Activated naive CD8-positive, alpha-beta T cell treated with anti-CD3 and anti-CD28 coated beads for 36 hours (primary cell): ENCODE data around the gene MICAL3. TPM values are rescaled to one million over a fixed set of nuclear protein-coding genes. Genes with fewer than 3 reads are reported as not detected.

Experiments
- DNase-seq: peaks from one replicate; pipeline ENCODE4 v3.0.0; 2021
- H3K27ac Mint-ChIP-seq: one replicate; pipeline ENCODE4 v1.8.0; 2022; ENCODE audit warnings: mild to moderate bottlenecking, moderate library complexity, mixed read lengths
- H3K27me3 Mint-ChIP-seq: one replicate; pipeline ENCODE4 v1.8.0; 2022; ENCODE audit warnings: mild to moderate bottlenecking, mixed read lengths
- H3K36me3 Mint-ChIP-seq: one replicate; pipeline ENCODE4 v1.8.0; 2021; ENCODE audit warnings: mild to moderate bottlenecking, mixed read lengths
- H3K4me1 Mint-ChIP-seq: one replicate; pipeline ENCODE4 v1.8.0; 2021; ENCODE audit warnings: mixed read lengths
- H3K4me3 Mint-ChIP-seq: one replicate; pipeline ENCODE4 v1.8.0; 2022; ENCODE audit warnings: mild to moderate bottlenecking, moderate library complexity, mixed read lengths
- H3K9me3 Mint-ChIP-seq: one replicate; pipeline ENCODE4 v1.8.0; 2022; ENCODE audit warnings: mixed read lengths
- total RNA-seq, 2 experiments: library from RNA; stranded (reverse); gene quantifications; one replicate each; pipeline ENCODE4 v1.2.3, GENCODE V29; 2021

Gene MICAL3
- total RNA-seq, 2 experiments from 2014 or later = 36.6 to 41.3 TPM

- DNase-seq = no peak
- Mint-ChIP-seq H3K9me3 (no peaks in the 10 kb centered on the region), H3K4me3 (no peak overlapping the region), H3K36me3 (peaks cover 5% of the 10 kb centered on the region), H3K4me1 (peaks cover 6% of the 10 kb centered on the region), H3K27me3 (no peaks in the 10 kb centered on the region), H3K27ac (no peak overlapping the region)
Measured at GRCh38 chr22:17810570-17811116, 213.7 kb downstream of the MICAL3 start.

DNA sequence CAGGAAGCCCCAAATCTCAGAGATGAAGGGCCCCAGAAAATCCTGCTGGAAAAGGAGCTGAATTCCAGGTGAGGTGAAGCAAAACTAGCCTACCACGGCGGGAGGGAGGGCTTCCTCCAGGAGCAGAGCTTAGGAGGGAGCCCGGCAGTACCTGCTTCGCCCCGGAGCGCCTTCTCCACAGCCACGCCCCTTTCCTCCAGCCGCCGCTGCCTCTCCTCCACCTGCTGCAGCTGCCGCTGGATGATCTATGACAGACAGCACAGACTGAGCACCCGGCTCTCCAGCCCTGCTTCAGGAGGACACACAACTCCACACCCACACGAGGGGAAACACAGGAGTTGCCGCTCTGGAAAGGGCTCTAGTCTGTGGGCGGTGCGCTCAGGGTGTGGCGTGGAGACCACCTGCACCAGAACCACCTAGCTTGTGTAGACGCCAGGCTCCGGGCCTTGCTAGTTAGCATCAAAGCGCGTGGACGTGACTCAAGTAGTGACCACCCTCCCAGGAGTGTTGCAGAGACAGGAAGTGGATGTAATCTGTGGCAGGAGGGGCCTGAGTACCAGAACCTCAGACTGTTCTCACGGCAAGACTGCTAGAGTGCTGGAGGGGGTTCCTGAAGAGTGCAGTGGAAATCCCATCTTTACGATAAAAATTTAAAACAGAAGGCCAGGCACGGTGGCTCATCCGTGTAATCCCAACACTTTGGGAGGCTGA lies 215.5 kb downstream of the MICAL3 start:
- no peaks in the 10 kb centered on the region for H3K9me3 Mint-ChIP-seq

DNA sequence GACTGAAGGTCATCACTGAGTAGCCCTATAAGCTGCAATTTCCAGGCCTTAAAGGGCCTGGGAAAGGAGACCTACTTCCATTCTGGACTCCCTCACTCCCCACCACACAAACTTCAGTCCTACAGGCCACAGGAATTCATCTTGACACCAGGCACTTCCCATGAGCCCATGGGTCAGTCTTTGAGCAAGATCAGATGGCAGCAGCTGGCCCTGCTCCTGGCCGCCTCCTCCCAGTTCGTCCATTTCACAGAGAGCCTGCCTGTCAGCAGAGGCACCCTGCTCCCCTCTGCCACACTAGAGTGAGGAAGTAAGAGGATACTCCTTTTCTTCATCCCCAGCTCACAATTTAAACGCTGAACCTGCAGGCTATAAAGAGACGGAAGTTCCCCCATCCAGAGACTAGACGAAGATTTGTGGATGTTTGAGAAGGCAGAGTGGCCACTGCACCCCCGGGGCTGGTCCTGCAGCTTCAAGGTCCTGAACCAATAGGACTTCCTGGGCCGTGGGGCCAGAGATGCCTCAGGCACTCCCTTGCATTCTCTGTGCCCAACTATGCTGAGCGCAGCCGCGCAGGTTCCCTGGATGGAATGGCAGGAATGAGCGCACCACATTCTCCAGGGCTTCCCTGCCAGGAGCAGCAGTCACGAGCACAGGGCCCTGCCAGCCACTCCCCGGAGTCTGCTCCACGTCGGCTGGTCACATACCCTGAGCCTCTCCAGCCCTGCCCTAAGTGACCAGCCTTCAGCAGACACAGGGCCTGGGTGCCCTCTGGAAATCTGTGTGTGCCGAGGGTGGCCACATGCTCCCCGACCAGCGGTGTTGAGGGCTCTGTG lies 216.6 kb downstream of the MICAL3 start:
- Mint-ChIP-seq H3K27me3 (no peaks in the 10 kb centered on the region), H3K4me3 (no peak overlapping the region), H3K4me1 (no peaks in the 10 kb centered on the region), H3K36me3 (no peaks in the 10 kb centered on the region), H3K27ac (no peak overlapping the region), H3K9me3 (no peaks in the 10 kb centered on the region)
- DNase-seq = no peak

More for the DNA sequence above, 215.5 kb downstream of the MICAL3 start:
- Mint-ChIP-seq H3K4me1 (no peaks in the 10 kb centered on the region), H3K4me3 (no peak overlapping the region), H3K36me3 (no peaks in the 10 kb centered on the region), H3K27me3 (no peaks in the 10 kb centered on the region), H3K27ac (no peak overlapping the region)
- DNase-seq = no peak

DNA sequence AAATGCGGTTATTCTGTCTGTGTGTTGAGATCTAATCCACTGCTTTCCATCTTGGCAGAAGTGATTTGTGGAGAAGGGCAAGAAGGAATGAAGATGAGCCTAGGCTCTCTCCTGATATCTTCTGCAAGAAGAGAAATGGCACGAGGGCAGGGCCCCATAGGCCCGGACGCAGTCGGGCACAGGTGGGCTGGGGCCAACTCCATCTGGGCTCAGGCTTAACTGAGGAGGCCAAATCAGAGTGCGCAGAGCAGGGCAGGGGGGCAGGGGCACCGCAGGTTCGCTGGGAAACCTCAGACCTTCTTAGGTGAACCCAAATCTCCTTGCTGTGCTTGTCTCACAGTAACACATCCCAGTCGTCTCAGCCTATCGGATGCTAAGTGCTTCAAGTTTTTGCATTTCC lies 217.3 kb downstream of the MICAL3 start:
- Mint-ChIP-seq H3K27ac (no peak overlapping the region), H3K27me3 (no peaks in the 10 kb centered on the region), H3K4me1 (no peaks in the 10 kb centered on the region), H3K36me3 (no peaks in the 10 kb centered on the region), H3K4me3 (no peak overlapping the region), H3K9me3 (no peaks in the 10 kb centered on the region)
- no peak for DNase-seq

GRCh38 chr22:17806437-17806836 lies 217.9 kb downstream of the MICAL3 start:
- no peak for DNase-seq
- Mint-ChIP-seq H3K4me1 (no peaks in the 10 kb centered on the region), H3K4me3 (no peak overlapping the region), H3K27ac (no peak overlapping the region), H3K36me3 (no peaks in the 10 kb centered on the region), H3K9me3 (no peaks in the 10 kb centered on the region), H3K27me3 (no peaks in the 10 kb centered on the region)

DNA sequence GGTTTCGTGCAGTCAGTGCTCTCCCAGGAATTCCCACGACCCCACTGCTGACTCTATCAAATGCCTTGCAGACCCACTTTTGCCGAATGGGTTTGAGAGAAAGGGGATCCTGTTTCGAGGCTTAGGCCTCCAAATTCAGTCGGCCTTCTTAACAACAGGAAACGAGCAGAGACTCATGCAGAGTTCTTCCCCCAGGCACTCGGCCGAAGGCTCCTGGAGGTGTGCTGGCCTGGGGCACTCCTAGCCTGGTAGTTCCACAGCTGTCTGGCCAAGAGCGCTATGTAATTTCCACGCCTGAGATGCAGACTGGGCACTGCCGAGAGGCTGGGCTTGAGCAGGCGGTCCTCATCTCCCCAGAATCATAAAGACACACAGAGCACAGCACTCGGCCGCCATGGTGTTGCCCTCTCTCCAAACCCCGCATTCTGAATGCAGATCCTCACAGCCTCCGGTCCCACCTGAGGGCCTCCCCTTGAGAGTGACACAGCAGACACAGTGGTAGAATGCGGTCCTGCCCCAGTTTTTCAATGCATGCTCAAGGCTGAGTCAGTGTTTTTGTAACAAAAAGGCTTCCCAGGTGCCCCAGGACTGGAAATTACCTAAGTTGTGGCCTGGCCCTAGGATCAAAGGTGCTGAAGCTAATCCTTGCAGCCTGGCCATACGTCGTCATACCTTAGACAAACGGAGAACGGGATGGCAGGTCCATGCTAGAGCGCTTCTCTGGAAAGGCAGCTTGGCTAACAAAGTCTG lies 219.9 kb downstream of the MICAL3 start:
- Mint-ChIP-seq H3K36me3 (no peaks in the 10 kb centered on the region), H3K4me3 (no peak overlapping the region), H3K9me3 (no peaks in the 10 kb centered on the region), H3K27me3 (no peaks in the 10 kb centered on the region), H3K4me1 (peaks cover 3% of the 10 kb centered on the region), H3K27ac (no peak overlapping the region)
- no peak for DNase-seq

DNA sequence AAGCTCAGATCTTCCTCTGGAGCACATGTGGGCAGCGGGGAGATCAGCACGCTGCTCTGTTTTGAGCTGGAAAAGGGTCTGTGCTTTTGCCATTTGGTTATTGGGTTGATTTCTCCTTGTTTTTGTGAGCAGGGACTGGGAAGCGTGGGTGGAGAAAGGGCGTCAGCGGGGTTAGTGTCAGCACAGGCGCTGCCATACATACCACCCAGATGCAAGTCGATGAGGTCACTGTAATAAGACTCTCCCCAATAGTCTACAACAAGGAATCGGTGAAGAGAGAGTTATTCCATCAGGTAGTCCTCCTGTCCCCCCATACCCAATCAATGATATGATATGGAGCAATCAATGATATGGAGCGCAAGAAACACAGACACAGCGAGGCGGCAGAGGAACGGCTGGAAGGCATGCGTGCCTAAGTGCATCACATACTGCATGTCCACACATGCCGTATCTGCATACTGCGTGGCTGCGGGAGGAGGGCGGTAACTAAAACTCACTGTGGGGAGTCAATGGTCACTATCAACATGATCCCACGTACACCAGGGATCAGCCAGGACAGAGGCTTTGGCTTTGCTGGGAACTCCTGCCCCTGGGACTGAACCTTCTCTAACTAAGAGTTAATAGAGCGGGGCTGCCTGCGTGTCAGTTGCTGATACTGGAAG lies 220.6 kb downstream of the MICAL3 start:
- Mint-ChIP-seq H3K4me1 (peaks cover 3% of the 10 kb centered on the region), H3K4me3 (no peak overlapping the region), H3K36me3 (no peaks in the 10 kb centered on the region), H3K27me3 (no peaks in the 10 kb centered on the region), H3K9me3 (no peaks in the 10 kb centered on the region), H3K27ac (no peak overlapping the region)
- no peak for DNase-seq

DNA sequence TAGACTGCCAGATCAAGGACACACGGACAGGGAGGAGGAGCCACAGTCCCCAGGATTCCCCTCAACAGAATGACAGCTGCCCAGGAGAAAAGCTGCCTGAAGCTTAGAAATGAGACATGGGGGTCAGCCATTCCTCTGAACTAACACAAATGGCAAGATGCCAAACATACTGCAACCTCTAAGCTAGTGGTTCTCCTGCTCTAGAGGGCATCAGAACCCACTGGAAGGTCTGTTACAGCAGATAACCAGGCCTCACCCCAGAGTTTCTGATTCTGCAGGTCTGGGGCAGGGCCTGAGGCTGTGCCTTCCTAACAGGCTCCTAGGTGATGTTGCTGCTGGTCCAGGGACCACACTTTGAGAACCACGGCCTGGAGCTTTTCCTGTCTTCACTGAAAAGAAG lies 221.5 kb downstream of the MICAL3 start:
- DNase-seq = no peak
- Mint-ChIP-seq H3K36me3 (no peaks in the 10 kb centered on the region), H3K27me3 (no peaks in the 10 kb centered on the region), H3K27ac (no peak overlapping the region), H3K4me1 (peaks cover 7% of the 10 kb centered on the region), H3K4me3 (no peak overlapping the region), H3K9me3 (no peaks in the 10 kb centered on the region)

- Mint-ChIP-seq H3K4me3 (no peak overlapping the region), H3K27me3 (no peaks in the 10 kb centered on the region), H3K9me3 (no peaks in the 10 kb centered on the region), H3K36me3 (no peaks in the 10 kb centered on the region), H3K27ac (no peak overlapping the region), H3K4me1 (peaks cover 7% of the 10 kb centered on the region)
- no peak for DNase-seq
Measured at GRCh38 chr22:17802411-17802810, 221.9 kb downstream of the MICAL3 start.

- H3K4me3 Mint-ChIP-seq = no peak overlapping the region
- H3K36me3 Mint-ChIP-seq = peaks cover 1% of the 10 kb centered on the region
- H3K4me1 Mint-ChIP-seq = peaks cover 12% of the 10 kb centered on the region
- no peak overlapping the region for H3K27ac Mint-ChIP-seq
- DNase-seq = no peak
- no peaks in the 10 kb centered on the region for H3K27me3 Mint-ChIP-seq
- no peaks in the 10 kb centered on the region for H3K9me3 Mint-ChIP-seq
Measured at GRCh38 chr22:17797721-17798559, 226.4 kb downstream of the MICAL3 start.

DNA sequence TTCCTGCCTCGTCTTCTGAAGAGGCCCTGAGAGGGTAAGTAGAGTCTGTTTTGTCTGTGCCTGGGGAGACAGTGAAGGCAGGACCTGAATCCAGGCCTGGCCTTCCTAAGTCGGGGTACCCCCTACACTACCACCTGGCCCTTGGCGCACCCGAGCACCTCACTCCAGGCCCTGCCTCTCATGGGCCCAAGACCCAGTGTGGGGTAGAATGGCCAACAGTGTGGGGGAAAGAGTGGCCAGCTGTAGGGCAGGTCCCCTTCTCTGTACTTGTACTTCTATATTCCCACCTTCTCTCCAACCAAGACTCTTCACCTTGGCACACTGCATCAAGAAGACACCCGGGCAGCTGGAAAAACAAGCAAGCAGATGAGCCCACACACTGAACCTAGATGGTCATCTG lies 227.7 kb downstream of the MICAL3 start:
- Mint-ChIP-seq H3K27me3 (no peaks in the 10 kb centered on the region), H3K27ac (no peak overlapping the region), H3K9me3 (no peaks in the 10 kb centered on the region), H3K4me3 (no peak overlapping the region), H3K4me1 (peaks cover 12% of the 10 kb centered on the region), H3K36me3 (peaks cover 1% of the 10 kb centered on the region)
- no peak for DNase-seq

DNA sequence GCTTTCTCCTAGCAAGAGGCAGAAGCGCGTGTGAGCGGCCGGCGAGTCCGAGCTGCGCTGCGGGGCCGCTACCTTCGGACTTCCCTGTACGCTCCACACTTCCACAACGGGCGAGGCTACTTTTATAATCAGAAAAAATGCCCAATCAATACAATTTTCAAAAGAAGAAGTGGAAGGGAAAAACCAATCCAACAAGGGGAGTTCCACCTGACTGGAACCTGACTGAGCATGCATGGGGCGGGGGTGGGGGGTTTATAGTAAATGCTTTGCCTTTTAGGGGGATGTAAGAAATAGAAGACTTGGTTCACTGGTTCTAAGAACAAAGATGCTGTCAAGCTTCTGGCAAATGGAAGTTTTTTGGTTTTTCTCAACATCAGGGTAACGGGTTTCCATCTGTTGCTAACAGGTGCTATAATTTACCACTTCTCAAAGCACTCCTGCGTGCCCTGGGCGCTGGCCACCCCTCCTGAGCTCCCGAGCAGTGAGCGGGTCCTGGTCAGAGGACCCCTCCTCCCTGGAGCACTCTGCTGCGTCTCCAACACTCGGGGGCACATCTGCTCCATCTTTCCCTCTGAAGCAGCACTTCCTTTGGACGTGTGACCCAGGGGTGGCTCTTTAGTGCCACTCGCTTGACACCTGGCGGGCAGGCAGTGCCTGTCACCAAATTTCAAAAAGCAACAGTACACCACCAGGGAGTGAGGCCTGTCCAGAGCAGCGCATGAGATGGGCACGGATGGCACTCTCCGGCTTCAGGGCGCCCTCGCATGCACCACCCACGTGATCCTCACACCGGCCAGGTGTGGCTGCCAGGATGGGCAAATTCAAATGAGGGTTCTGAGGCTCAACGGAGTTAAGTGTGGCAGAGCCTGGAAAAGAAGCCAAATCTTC lies 228.5 kb downstream of the MICAL3 start:
- Mint-ChIP-seq H3K36me3 (peaks cover 1% of the 10 kb centered on the region), H3K4me3 (no peak overlapping the region), H3K27me3 (no peaks in the 10 kb centered on the region), H3K4me1 (peaks cover 12% of the 10 kb centered on the region), H3K27ac (no peak overlapping the region), H3K9me3 (no peaks in the 10 kb centered on the region)
- no peak for DNase-seq
